ENCODE results near the gene CYTH2.
"Not testable (repeated sequence)": the region's sequence is repeated elsewhere in the genome, so short reads cannot be mapped to it uniquely, and the experiment has no call there.

The CYTH2 gene

DNA sequence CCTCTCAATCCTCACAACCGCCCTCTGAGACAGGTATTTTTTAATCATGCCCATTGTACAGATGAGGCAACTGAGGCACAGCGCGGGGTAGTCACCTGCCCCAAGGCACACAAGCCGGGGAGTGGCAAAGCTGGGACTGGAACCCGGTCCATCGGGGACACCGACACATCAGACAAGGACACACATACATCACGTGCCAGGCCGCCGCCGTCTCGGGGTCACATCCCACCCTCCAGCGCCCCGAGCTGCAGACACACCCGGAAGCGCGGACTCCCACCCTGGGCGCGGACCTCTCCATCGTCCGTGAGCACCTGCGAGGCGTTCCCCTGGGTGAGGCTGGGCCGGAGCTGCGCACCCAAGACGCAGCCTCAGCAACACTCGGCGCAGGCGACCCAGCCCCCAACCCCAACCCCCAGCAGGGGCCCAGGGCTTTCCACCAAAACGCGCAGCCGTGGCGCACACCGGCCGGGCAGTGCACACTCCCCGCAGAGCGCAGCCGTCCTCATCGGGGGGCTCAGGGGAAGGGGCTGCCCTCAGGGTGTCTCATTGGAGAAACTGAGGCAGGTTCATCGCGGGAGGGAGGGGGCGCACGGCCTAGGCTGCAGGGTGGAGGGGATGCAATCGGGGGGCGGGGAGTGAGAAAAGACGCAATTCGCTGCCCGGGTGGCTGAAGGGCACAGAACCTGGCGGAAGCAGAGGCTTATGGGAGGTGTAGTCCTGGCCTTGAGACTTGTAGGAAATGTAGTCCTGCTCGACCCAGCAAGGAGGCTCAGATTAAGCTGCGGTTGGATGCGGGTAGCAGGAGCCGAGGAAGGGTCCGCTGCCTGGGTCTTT is 44.3 kb downstream of the CYTH2 start:
- DNase-seq = peak; percentile 70

DNA sequence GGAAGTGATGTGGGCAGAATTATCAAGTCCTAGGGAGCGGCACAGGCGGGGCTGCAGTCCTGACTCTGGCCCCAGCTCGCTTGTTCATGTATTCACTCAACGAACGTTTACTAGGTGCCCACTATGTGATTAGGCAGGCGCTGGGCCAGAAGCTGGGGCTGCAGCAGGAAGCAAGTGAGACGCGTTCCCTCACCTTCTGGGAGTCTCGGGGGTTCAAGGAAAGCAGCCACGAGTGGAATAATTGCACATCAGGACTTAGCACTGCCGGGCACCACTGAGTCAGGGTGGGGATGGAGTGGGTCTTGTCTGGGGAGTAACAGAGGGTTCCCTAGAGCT is 44.9 kb downstream of the CYTH2 start:
- DNase-seq = no peak

DNA sequence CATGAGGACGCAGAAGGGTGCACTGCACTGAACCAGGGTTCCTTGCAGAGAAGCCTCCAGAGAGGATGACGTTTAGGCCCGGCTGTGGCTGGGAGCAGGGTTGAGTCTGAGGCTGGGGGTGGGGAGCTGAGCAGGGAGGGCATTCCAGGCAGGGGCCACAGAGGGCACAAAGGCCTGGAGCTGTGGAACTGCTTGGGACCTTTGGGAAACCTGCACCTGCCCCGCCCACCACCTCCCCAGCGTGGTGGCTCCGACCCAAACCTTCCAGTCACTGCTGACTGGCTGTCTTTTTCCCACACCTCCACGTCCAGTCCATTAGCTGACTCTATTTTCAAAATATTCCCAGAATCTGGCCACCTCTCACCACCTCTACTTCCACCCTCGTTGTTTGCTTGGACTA is 47.4 kb downstream of the CYTH2 start:
- DNase-seq = no peak

DNA sequence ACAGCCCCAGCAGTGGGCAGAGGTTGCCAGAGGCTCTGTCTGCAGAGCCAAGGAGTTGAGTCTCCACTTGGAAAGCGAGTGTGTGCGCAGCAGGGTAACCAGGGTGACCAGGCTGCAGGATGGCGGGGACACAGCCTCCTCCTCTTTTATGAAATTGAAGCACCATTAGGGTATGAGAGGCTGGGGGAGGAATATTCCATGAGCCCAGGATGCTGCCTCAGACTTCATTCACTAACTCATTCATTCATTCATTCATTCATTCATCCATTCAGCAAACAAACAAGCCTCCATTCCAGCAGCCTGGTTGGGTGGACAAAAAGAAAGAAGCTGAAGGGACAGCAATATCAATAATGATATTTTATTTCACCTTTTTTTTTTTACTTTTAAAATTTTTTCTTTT is 49.0 kb downstream of the CYTH2 start:
- no peak for DNase-seq

DNA sequence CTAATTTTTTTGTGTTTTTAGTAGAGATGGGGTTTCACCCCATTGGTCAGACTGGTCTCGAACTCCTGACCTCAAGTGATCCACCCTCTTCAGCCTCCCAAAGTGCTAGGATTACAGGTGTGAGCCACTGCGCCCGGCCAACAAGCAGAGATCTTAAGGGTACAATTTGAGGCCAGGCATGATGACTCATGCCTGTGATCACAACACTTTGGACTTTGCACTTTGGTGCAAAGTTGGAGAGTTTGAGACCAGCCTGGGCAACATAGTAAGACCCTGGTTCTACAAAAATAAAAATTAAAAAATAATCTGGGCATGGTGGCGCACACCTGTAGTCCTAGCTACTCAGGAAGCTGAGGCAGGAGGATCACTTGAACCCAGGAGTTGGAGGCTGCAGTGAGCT is 50.3 kb downstream of the CYTH2 start:
- DNase-seq = not testable (repeated sequence)

DNA sequence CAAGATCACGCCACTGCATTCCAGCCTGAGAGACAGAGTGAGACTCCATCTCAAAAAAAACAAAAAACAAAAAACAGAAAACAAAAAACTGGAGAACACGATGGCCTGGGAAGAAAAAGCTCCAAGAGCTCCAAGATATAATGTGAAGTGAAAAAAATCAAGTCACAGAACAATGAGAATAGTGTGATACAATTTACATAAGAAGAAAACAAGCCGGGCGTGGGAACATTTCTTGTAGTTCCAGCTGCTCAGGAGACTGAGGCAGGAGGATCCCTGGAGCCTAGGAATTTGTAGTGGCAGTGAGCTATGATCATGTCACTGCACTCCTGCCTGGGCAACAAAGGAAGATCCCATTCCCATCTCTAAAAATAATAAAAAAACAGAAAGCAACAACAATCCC is 51.0 kb downstream of the CYTH2 start:
- no peak for DNase-seq

DNA sequence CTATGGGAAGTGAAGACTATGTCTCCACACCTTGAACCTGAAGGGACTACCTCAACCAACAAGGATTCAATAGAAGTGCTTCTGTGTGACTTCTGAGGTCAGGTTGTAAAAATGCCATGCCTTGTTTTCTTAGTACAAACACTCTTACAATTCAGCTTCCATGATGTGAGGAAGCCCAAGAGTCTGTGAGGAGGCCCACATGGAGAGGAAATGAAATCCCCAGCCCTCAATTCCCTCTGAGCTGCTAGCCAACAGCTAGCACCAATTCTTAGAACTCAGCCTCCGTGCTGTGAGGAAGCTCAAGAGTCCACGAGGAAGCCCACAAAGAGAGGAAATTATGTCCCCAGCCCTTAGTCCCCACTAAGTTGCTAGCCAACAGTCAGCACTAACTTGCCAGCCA is 55.1 kb downstream of the CYTH2 start:
- no peak for DNase-seq

DNA sequence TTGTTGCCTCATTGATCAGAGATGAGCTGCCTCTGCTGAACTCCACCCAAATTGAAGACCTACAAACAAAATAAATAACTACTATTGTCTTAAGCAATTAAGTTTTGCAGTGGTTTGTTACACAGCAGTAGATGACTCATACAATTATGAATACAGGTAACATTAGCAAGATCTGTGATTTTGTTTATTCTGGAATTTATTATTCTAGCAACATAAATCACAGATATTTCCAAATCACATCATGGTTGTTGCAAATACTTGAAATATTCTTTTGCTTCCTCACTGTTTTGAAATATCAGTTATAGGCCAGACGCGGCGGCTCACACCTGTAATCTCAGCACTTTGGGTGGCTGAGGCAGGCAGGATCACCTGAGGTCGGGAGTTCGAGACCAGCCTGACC is 55.6 kb downstream of the CYTH2 start:
- DNase-seq = no peak

DNA sequence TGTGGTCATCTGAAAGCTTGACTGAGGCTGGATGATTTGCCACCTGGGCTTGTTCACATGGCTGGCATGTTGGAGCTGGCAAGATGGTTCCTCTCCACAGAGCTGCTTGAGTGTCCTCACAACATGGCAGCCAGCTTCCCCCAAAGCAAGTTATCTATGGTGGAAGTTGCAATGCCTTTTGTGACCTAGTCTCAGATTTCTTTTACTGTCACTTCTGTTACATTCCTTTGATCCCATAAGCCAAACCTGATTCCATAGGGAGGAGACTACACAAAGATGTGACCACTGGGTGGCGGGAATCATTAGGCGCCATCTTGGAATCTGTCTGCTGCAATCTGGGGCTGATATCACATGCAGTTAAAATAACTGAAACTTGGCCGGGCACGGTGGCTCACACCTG is 60.0 kb downstream of the CYTH2 start:
- no peak for DNase-seq

DNA sequence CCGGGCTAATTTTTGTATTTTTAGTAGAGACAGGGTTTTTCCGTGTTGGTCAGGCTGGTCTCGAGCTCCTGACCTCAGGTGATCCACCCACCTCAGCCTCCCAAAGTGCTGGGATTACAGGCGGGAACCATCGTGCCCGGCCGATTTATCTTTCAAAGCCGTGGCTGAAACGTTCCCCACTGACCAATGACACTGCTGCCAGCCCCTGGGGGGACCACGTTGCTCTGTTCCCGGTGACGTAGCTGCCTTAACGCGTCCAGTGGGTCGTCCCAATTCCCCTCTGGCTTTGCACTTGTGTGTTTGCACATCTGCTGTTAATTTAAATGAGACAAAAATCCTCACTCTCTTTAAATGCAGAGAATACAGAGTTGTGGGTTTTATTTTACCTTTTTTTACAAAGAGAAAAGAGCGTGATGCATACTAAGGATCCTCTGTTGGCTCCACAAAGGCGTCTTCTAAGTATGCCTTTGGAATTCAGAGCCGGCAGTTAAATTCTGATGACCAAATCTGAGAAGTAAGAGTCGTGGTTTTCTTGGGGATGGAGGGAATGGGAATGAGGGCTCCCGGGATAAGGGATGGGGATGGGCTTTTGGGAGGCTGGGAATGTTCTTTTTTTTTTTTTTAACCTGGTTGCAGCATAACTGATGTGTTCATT is 61.0 kb downstream of the CYTH2 start:
- no peak for DNase-seq

DNA sequence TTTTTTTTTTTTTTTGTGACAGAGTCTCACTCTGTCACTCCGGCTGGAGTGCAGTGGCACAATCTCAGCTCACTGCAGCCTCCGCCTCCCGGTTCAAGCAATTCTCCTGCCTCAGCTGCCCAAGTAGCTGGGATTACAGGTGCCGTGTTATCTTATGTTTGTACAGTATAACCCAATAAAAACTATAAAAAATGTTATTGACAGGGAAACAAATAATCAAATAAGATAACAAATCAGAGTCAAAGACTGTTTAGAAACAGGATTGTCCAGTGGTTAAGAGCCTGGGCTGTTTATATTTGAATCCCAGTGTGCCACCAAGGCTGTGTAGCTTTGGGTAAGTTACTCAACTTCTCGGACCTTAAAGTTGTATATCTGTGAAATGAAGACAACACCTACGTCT is 61.6 kb downstream of the CYTH2 start:
- DNase-seq = no peak

All from stimulated activated naive CD4-positive, alpha-beta T cell treated with Interleukin-2 at 50 U/mL for 16 hours (primary cell).